Stomach (tissue), 4 donors: ENCODE measurements around the gene SH2D5.

Experiments
- CTCF ChIP-seq, 7 experiments: fragments of 450-650 bp in 4 of 7; fragments of 200-600 bp in 3 of 7; sonication (generic) in 3 of 7; IDR thresholded peaks; one replicate each; pipeline ENCODE4 v1.5.1; 2016 to 2019; ENCODE audit warnings: antibody characterized with exemption in 7 of 7, control low read depth in 2 of 7, mild to moderate bottlenecking in 1 of 7
- POLR2A ChIP-seq, 4 donors: fragments of 450-650 bp; IDR thresholded peaks; one replicate each; pipeline ENCODE4 v1.6.1; 2016; ENCODE audit warnings: antibody characterized with exemption in 4 of 4, control low read depth in 2 of 4, mild to moderate bottlenecking in 1 of 4, moderate library complexity in 1 of 4

DNA sequence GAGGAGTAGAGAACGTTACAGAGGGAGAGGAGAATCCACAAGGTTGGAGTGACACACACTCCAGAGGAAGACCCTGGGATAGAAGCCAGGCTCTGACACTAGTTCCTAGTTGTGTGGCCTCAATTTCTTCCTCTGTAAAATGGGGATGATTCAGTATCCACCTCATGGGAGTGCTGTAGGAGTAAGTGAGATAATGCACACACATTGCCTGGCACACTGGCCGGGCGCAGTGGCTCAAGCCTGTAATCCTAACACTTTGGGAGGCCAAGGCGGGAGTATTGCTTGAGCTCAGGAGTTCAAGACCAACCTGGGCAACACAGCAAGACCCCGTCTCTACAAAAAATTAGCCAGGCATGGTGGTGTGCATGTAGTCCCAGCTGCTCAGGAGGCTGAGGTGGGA lies 23.6 kb downstream of the SH2D5 start:
- TF ChIP-seq CTCF (IDR thresholded peaks at IDR 0.05) (no peak), POLR2A (IDR thresholded peaks at IDR 0.05) (no peak)
